DMS 273 (cell line): Measurements from ENCODE around the gene DHRS11.
A peak's percentile ranks its signal among the peaks of the same experiment; 100 is the strongest.

Source experiments
- DNase-seq: peaks from one replicate; lab custom pipeline; 2025; ENCODE audit not compliant: unreplicated experiment; lab: John Stamatoyannopoulos, UW

Gene DHRS11

DNA sequence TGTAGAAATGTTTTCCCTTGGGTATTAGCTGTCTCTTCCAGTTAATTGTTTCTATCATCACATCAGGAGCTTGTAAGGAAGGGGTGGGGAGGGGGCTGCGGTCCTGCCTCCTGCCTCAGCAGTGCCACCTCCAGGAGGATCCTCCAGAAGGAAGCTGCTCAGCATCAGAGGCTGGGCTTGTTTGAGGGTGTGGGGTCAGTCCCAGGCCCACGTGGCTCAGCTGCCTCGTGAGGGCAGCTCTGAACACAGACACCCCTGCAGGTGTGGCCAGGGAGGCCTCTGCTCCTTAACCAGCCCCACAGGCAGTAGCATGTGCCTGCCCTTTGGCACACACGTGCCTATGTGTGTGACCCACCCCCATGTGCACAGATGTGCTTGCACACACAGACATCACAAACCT is 56.0 kb downstream of the DHRS11 start:
- DNase-seq = peak; percentile 19

DNA sequence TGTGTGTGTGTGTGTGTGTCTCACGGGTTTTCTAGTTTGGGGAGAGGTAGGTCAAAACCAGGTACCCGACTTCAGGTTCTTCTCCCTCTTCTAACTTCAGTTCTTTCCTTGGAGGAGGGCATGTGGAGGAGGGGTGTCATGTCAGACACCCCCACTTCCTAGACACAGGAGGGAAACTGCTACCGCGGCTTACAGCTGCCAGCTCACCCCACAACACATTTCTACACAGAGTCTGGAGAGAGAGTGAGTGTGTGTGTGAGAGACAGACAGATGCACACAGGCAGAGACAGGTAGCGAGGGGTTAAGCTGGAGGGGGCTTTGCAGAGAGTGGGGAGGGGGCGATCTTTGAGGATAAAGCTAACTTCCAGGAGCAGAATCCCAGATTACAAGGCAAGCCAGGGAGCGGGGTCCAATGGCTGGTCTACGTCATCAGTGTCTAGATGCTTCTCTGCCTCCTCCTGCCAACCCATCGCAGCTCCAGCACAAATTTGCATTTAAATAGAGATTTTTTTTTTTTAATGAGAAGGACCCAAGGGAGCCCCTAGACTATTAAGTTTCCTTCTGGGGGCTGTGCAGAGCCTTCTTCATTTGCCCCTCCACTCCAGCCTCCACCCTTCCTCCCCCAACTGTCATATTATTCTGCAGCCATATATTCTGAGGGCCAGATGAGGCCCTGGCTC is 58.6 kb downstream of the DHRS11 start:
- no peak for DNase-seq
